DOHH2 (cell line): Measurements from ENCODE around the gene MACROD2.

ENCODE experiments used
- H3F3A ChIP-seq: fragments of 200-600 bp; sonication (generic), shearing (Covaris generic); 2 replicates; pipeline ENCODE4 v1.6.0; 2016; ENCODE audit warnings: antibody characterized with exemption, mild to moderate bottlenecking; ENCODE audit not compliant: control insufficient read depth, insufficient read depth
- H3K27ac ChIP-seq: fragments of 200-600 bp; sonication (generic); 2 replicates; pipeline ENCODE4 v1.5.1; 2014; ENCODE audit warnings: low read depth, mild to moderate bottlenecking, low read length, moderate library complexity
- H3K27me3 ChIP-seq: fragments of 200-600 bp; sonication (generic); 2 replicates; pipeline ENCODE4 v1.6.1; 2014; ENCODE audit warnings: mild to moderate bottlenecking, low read length, mixed read lengths; ENCODE audit not compliant: control insufficient read depth
- H3K36me3 ChIP-seq: fragments of 200-600 bp; sonication (generic); 2 replicates; pipeline ENCODE4 v1.6.1; 2014; ENCODE audit warnings: mild to moderate bottlenecking, low read length, moderate library complexity, mixed read lengths; ENCODE audit not compliant: control insufficient read depth
- H3K4me1 ChIP-seq: fragments of 200-600 bp; sonication (generic); 2 replicates; pipeline ENCODE4 v1.6.1; 2014; ENCODE audit warnings: mild to moderate bottlenecking, low read length, mixed read lengths; ENCODE audit not compliant: control insufficient read depth
- H3K4me2 ChIP-seq: fragments of 200-600 bp; sonication (generic); 2 replicates; pipeline ENCODE4 v1.6.0; 2014; ENCODE audit warnings: mild to moderate bottlenecking, low read length, moderate library complexity
- H3K4me3 ChIP-seq: fragments of 200-600 bp; sonication (generic); 2 replicates; pipeline ENCODE4 v1.5.1; 2014; ENCODE audit warnings: mild to moderate bottlenecking, low read length, mixed read lengths
- H3K79me2 ChIP-seq: fragments of 200-600 bp; sonication (generic); 2 replicates; pipeline ENCODE4 v1.6.1; 2014; ENCODE audit warnings: mild to moderate bottlenecking, low read length, mixed read lengths; ENCODE audit not compliant: control insufficient read depth
- H3K9me2 ChIP-seq: fragments of 200-600 bp; sonication (generic); replicated peaks from 2 replicates; pipeline ENCODE4 v1.6.1; 2014; ENCODE audit warnings: mild to moderate bottlenecking, low read length, mixed read lengths; ENCODE audit not compliant: control insufficient read depth
- H3K9me3 ChIP-seq: fragments of 200-600 bp; sonication (generic); 2 replicates; pipeline ENCODE4 v1.6.1; 2014; ENCODE audit warnings: antibody characterized with exemption, low read length, mixed read lengths; ENCODE audit not compliant: control insufficient read depth, insufficient read depth
- H4K20me1 ChIP-seq: fragments of 200-600 bp; sonication (generic); 2 replicates; pipeline ENCODE4 v1.6.0; 2014; ENCODE audit warnings: low read depth, mild to moderate bottlenecking, antibody characterized with exemption, low read length, moderate library complexity; ENCODE audit not compliant: control insufficient read depth, insufficient read depth
- EZH2phosphoT487 ChIP-seq: fragments of 200-600 bp; sonication (generic); IDR thresholded peaks from 2 replicates; pipeline ENCODE4 v1.6.1; 2017; ENCODE audit warnings: borderline replicate concordance, mild to moderate bottlenecking, antibody characterized with exemption, low read length, moderate library complexity, mixed read lengths
- TF ChIP-seq, protein P1 (sequence below): fragments of 200-600 bp; sonication (generic); IDR thresholded peaks from one replicate; pipeline ENCODE4 v1.5.1; 2014; ENCODE audit warnings: antibody characterized with exemption, mild to moderate bottlenecking, low read depth, low read length; ENCODE audit not compliant: poor library complexity, severe bottlenecking

Gene MACROD2

GRCh38 chr20:14882846-14883245 is 887.5 kb downstream of the MACROD2 start:
- H3K9me3 ChIP-seq, result no peaks in the 10 kb centered on the region
- H3K79me2 ChIP-seq, result no peaks in the 10 kb centered on the region
- no peaks in the 10 kb centered on the region for H4K20me1 ChIP-seq
- no peaks in the 10 kb centered on the region for H3K36me3 ChIP-seq
- no peak overlapping the region for H3K27ac ChIP-seq
- no peaks in the 10 kb centered on the region for H3K27me3 ChIP-seq
- H3K4me1 ChIP-seq, result no peaks in the 10 kb centered on the region
- H3K9me2 ChIP-seq, result no peaks in the 10 kb centered on the region
- H3K4me2 ChIP-seq, result no peak overlapping the region
- TF ChIP-seq, protein P1, sequence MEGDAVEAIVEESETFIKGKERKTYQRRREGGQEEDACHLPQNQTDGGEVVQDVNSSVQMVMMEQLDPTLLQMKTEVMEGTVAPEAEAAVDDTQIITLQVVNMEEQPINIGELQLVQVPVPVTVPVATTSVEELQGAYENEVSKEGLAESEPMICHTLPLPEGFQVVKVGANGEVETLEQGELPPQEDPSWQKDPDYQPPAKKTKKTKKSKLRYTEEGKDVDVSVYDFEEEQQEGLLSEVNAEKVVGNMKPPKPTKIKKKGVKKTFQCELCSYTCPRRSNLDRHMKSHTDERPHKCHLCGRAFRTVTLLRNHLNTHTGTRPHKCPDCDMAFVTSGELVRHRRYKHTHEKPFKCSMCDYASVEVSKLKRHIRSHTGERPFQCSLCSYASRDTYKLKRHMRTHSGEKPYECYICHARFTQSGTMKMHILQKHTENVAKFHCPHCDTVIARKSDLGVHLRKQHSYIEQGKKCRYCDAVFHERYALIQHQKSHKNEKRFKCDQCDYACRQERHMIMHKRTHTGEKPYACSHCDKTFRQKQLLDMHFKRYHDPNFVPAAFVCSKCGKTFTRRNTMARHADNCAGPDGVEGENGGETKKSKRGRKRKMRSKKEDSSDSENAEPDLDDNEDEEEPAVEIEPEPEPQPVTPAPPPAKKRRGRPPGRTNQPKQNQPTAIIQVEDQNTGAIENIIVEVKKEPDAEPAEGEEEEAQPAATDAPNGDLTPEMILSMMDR, result no peak
- no peak for TF ChIP-seq EZH2phosphoT487
- no peaks in the 10 kb centered on the region for H3F3A ChIP-seq
- H3K4me3 ChIP-seq, result no peak overlapping the region

GRCh38 chr20:14883324-14883723 is 888.0 kb downstream of the MACROD2 start:
- H4K20me1 ChIP-seq, result no peaks in the 10 kb centered on the region

GRCh38 chr20:14885661-14886060 is 890.3 kb downstream of the MACROD2 start:
- Histone ChIP-seq H3K9me2 (no peaks in the 10 kb centered on the region), H3K9me3 (no peaks in the 10 kb centered on the region), H3K4me2 (no peak overlapping the region), H3K36me3 (no peaks in the 10 kb centered on the region), H3K4me3 (no peak overlapping the region), H3K27ac (no peak overlapping the region), H3K4me1 (no peaks in the 10 kb centered on the region), H3K27me3 (no peaks in the 10 kb centered on the region), H3K79me2 (no peaks in the 10 kb centered on the region), H3F3A (no peaks in the 10 kb centered on the region), H4K20me1 (no peaks in the 10 kb centered on the region)
- no peak for TF ChIP-seq EZH2phosphoT487
- TF ChIP-seq, protein P1, result no peak

More at GRCh38 chr20:14883324-14883723, 888.0 kb downstream of the MACROD2 start:
- Histone ChIP-seq H3K27me3 (no peaks in the 10 kb centered on the region), H3K9me2 (no peaks in the 10 kb centered on the region), H3K79me2 (no peaks in the 10 kb centered on the region), H3K4me1 (no peaks in the 10 kb centered on the region), H3K4me3 (no peak overlapping the region), H3K36me3 (no peaks in the 10 kb centered on the region), H3K9me3 (no peaks in the 10 kb centered on the region), H3K4me2 (no peak overlapping the region), H3F3A (no peaks in the 10 kb centered on the region), H3K27ac (no peak overlapping the region)
- TF ChIP-seq, protein P1, result no peak
- no peak for TF ChIP-seq EZH2phosphoT487

GRCh38 chr20:14888134-14888533 is 892.8 kb downstream of the MACROD2 start:
- no peaks in the 10 kb centered on the region for H4K20me1 ChIP-seq
- no peaks in the 10 kb centered on the region for H3K4me1 ChIP-seq
- H3K79me2 ChIP-seq, result no peaks in the 10 kb centered on the region
- no peaks in the 10 kb centered on the region for H3K9me3 ChIP-seq
- no peak overlapping the region for H3K4me2 ChIP-seq
- no peak overlapping the region for H3K27ac ChIP-seq
- H3F3A ChIP-seq, result no peaks in the 10 kb centered on the region
- H3K9me2 ChIP-seq, result no peaks in the 10 kb centered on the region
- no peaks in the 10 kb centered on the region for H3K27me3 ChIP-seq
- H3K36me3 ChIP-seq, result no peaks in the 10 kb centered on the region
- TF ChIP-seq EZH2phosphoT487, result no peak
- TF ChIP-seq, protein P1, result no peak
- no peak overlapping the region for H3K4me3 ChIP-seq
